ENCODE data around the gene STAP2. TPM values are rescaled to one million over a fixed set of nuclear protein-coding genes. Genes with fewer than 3 reads are reported as not detected.

STAP2 gene
- total and polyA plus RNA-seq, 9 of the 15 experiments (the other 6 are each of a cell fraction or from before 2014, with no cell fraction given) = 1.2 to 9.8 (median 4.5) TPM

- no peak for TF ChIP-seq E2F5 (CRISPR knock-in tag; IDR thresholded peaks at IDR 0.05)
- peak; percentile 56 for TF ChIP-seq SUPT5H (IDR thresholded peaks at IDR 0.05)
- TF ChIP-seq NCOA2 (IDR thresholded peaks at IDR 0.05; ENCODE audit: partially characterized antibody in 2 of 2) = no peak
- peak; percentile 74 for TF ChIP-seq USF1 (CRISPR knock-in tag; IDR thresholded peaks at IDR 0.05)
- peak; percentile 86 for TF ChIP-seq RBFOX2 (IDR thresholded peaks at IDR 0.05; ENCODE audit: low read depth, low read length)
- TF ChIP-seq SAP30 (IDR thresholded peaks at IDR 0.05; ENCODE audit: borderline replicate concordance, insufficient read depth, low read depth, low read length, poor library complexity, severe bottlenecking) = peak; percentile 90
- peak; percentile 38; the same call in 1 of the 2 replicates for TF ChIP-seq ZBTB33 (CRISPR knock-in tag; IDR thresholded peaks at IDR 0.05)
- TF ChIP-seq POLR2G (IDR thresholded peaks at IDR 0.05; ENCODE audit: low read depth, low read length) = peak; percentile 88
- no peak for TF ChIP-seq ATF1 (CRISPR knock-in tag; IDR thresholded peaks at IDR 0.05)
- TF ChIP-seq ATF1 (tag; IDR thresholded peaks at IDR 0.05) = peak; percentile 67; the same call in 1 of the 2 replicates
- TF ChIP-seq, protein P1, sequence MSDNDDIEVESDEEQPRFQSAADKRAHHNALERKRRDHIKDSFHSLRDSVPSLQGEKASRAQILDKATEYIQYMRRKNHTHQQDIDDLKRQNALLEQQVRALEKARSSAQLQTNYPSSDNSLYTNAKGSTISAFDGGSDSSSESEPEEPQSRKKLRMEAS (CRISPR knock-in tag; IDR thresholded peaks at IDR 0.05) = peak; percentile 98
- no peak for TF ChIP-seq ZNF175 (CRISPR knock-in tag; IDR thresholded peaks at IDR 0.05; ENCODE audit: low read depth)
- peak; percentile 49; the same call in 1 of the 2 replicates for TF ChIP-seq HDAC2 (IDR thresholded peaks at IDR 0.05)
- TF ChIP-seq ZBTB17 (CRISPR knock-in tag; IDR thresholded peaks at IDR 0.05) = 0 out of 2 replicates have a peak, but pooled peaks have one; percentile 22
- peak; percentile 87 for TF ChIP-seq EP400 (IDR thresholded peaks at IDR 0.05)
- TF ChIP-seq, protein P2, sequence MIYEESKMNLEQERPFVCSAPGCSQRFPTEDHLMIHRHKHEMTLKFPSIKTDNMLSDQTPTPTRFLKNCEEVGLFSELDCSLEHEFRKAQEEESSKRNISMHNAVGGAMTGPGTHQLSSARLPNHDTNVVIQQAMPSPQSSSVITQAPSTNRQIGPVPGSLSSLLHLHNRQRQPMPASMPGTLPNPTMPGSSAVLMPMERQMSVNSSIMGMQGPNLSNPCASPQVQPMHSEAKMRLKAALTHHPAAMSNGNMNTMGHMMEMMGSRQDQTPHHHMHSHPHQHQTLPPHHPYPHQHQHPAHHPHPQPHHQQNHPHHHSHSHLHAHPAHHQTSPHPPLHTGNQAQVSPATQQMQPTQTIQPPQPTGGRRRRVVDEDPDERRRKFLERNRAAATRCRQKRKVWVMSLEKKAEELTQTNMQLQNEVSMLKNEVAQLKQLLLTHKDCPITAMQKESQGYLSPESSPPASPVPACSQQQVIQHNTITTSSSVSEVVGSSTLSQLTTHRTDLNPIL (CRISPR knock-in tag; IDR thresholded peaks at IDR 0.05) = no peak
- peak; percentile 63; the same call in 1 of the 2 replicates for TF ChIP-seq ZFX (CRISPR knock-in tag; IDR thresholded peaks at IDR 0.05)
- peak; percentile 93 for TF ChIP-seq NKRF (IDR thresholded peaks at IDR 0.05; ENCODE audit: borderline replicate concordance)
- TF ChIP-seq L3MBTL2 (IDR thresholded peaks at IDR 0.05) = peak; percentile 94
- no peak for TF ChIP-seq RBM17 (IDR thresholded peaks at IDR 0.05; ENCODE audit: borderline replicate concordance, low read depth, low read length)
- peak; percentile 67; the same call in 1 of the 2 replicates for TF ChIP-seq PHF8 (IDR thresholded peaks at IDR 0.05; ENCODE audit: borderline replicate concordance, low read length)
These were observed 11.3 kb downstream of the STAP2 start (continued) for GRCh38 chr19:4327252-4327876.
